SK-N-SH (cell line): ENCODE results near the gene CHST12.

Source experiments
- EP300 ChIP-seq, 2 experiments: IDR thresholded peaks; 2 replicates each; pipeline versions ENCODE4 v1.4.0 to v1.6.1; 2012; ENCODE audit warnings: borderline replicate concordance in 1 of 2, low read depth in 1 of 2, low read length in 1 of 2
- EZH2phosphoT487 ChIP-seq: fragments of 200-600 bp; sonication (generic); IDR thresholded peaks from 2 replicates; pipeline ENCODE4 v1.6.1; 2017; ENCODE audit warnings: low read depth, mixed run types, mild to moderate bottlenecking, antibody characterized with exemption, moderate library complexity, borderline replicate concordance
- GATA2 ChIP-seq: sonication (generic); formaldehyde crosslinking; IDR thresholded peaks from 2 replicates; pipeline ENCODE4 v1.5.0; 2020; ENCODE audit warnings: mild to moderate bottlenecking, missing genetic modification reagents
- POLR2AphosphoS5 ChIP-seq: IDR thresholded peaks from 2 replicates; pipeline ENCODE4 v1.6.1; 2012; ENCODE audit warnings: low read depth, low read length
- RFX5 ChIP-seq: IDR thresholded peaks from 2 replicates; pipeline ENCODE4 v1.6.1; 2012; ENCODE audit warnings: mild to moderate bottlenecking, improper control_type of control experiment, low read length
- SIN3A ChIP-seq: IDR thresholded peaks from 2 replicates; pipeline ENCODE4 v1.6.1; 2012; ENCODE audit warnings: low read depth, mild to moderate bottlenecking, low read length, moderate library complexity, borderline replicate concordance
- TEAD4 ChIP-seq: IDR thresholded peaks from 2 replicates; pipeline ENCODE4 v1.4.0; 2012; ENCODE audit warnings: mild to moderate bottlenecking, borderline replicate concordance; ENCODE audit not compliant: insufficient read depth
- YY1 ChIP-seq: IDR thresholded peaks from 2 replicates; pipeline ENCODE4 v1.4.0; 2012; ENCODE audit warnings: low read depth, mild to moderate bottlenecking
- TF ChIP-seq, protein P1 (sequence below): fragments of 200-600 bp; sonication (generic); IDR thresholded peaks from 2 replicates; pipeline ENCODE4 v1.6.1; 2017; ENCODE audit warnings: antibody characterized with exemption, mild to moderate bottlenecking, moderate library complexity
- TF ChIP-seq, protein P2 (sequence below): IDR thresholded peaks from 2 replicates; pipeline ENCODE4 v1.4.0; 2012; ENCODE audit warnings: low read depth, borderline replicate concordance
- TF ChIP-seq, protein P3 (sequence below): IDR thresholded peaks from 2 replicates; pipeline ENCODE4 v1.4.0; 2012; ENCODE audit warnings: low read depth, borderline replicate concordance
- TF ChIP-seq, protein P4 (sequence below): IDR thresholded peaks from 2 replicates; pipeline ENCODE4 v1.4.0; 2012; ENCODE audit warnings: low read depth
- TF ChIP-seq, protein P5 (sequence below): IDR thresholded peaks from 2 replicates; pipeline ENCODE4 v1.6.1; 2012; ENCODE audit warnings: mild to moderate bottlenecking, low read depth, low read length, moderate library complexity

DNA sequence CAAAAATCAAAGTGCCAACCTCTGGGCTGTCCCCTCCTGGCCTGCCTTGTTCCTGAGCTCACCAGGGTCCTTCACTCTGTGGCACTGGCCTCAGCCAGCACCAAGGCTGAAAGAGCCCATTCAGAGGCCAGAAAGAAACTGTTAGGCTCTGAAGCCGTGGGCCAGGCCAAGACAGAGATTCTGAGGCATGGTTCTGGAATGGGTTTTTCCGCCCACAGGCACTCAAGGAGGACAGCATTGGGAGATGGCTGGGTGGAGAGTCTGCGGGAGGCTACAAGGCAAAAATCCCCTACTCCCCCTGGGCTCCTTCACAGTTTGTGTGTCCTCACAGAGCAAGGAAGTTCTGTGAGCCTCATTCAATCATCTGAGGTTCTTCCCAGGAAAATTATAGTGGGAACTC is 41.1 kb downstream of the CHST12 start:
- TF ChIP-seq GATA2 (CRISPR knock-in tag) (no peak), EP300 (IDR thresholded peaks at IDR 0.05; ENCODE audit: borderline replicate concordance in 1 of 2, low read depth in 1 of 2, low read length in 1 of 2) (no peak), POLR2AphosphoS5 (no peak), RFX5 (no peak), TEAD4 (no peak), SIN3A (no peak), EZH2phosphoT487 (no peak), YY1 (no peak)
- TF ChIP-seq, protein P1, sequence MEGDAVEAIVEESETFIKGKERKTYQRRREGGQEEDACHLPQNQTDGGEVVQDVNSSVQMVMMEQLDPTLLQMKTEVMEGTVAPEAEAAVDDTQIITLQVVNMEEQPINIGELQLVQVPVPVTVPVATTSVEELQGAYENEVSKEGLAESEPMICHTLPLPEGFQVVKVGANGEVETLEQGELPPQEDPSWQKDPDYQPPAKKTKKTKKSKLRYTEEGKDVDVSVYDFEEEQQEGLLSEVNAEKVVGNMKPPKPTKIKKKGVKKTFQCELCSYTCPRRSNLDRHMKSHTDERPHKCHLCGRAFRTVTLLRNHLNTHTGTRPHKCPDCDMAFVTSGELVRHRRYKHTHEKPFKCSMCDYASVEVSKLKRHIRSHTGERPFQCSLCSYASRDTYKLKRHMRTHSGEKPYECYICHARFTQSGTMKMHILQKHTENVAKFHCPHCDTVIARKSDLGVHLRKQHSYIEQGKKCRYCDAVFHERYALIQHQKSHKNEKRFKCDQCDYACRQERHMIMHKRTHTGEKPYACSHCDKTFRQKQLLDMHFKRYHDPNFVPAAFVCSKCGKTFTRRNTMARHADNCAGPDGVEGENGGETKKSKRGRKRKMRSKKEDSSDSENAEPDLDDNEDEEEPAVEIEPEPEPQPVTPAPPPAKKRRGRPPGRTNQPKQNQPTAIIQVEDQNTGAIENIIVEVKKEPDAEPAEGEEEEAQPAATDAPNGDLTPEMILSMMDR: no peak
- TF ChIP-seq, protein P2, sequence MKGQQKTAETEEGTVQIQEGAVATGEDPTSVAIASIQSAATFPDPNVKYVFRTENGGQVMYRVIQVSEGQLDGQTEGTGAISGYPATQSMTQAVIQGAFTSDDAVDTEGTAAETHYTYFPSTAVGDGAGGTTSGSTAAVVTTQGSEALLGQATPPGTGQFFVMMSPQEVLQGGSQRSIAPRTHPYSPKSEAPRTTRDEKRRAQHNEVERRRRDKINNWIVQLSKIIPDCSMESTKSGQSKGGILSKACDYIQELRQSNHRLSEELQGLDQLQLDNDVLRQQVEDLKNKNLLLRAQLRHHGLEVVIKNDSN: no peak
- TF ChIP-seq, protein P3, sequence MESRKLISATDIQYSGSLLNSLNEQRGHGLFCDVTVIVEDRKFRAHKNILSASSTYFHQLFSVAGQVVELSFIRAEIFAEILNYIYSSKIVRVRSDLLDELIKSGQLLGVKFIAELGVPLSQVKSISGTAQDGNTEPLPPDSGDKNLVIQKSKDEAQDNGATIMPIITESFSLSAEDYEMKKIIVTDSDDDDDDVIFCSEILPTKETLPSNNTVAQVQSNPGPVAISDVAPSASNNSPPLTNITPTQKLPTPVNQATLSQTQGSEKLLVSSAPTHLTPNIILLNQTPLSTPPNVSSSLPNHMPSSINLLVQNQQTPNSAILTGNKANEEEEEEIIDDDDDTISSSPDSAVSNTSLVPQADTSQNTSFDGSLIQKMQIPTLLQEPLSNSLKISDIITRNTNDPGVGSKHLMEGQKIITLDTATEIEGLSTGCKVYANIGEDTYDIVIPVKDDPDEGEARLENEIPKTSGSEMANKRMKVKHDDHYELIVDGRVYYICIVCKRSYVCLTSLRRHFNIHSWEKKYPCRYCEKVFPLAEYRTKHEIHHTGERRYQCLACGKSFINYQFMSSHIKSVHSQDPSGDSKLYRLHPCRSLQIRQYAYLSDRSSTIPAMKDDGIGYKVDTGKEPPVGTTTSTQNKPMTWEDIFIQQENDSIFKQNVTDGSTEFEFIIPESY: no peak
- TF ChIP-seq, protein P4, sequence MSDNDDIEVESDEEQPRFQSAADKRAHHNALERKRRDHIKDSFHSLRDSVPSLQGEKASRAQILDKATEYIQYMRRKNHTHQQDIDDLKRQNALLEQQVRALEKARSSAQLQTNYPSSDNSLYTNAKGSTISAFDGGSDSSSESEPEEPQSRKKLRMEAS: no peak
- TF ChIP-seq, protein P5, sequence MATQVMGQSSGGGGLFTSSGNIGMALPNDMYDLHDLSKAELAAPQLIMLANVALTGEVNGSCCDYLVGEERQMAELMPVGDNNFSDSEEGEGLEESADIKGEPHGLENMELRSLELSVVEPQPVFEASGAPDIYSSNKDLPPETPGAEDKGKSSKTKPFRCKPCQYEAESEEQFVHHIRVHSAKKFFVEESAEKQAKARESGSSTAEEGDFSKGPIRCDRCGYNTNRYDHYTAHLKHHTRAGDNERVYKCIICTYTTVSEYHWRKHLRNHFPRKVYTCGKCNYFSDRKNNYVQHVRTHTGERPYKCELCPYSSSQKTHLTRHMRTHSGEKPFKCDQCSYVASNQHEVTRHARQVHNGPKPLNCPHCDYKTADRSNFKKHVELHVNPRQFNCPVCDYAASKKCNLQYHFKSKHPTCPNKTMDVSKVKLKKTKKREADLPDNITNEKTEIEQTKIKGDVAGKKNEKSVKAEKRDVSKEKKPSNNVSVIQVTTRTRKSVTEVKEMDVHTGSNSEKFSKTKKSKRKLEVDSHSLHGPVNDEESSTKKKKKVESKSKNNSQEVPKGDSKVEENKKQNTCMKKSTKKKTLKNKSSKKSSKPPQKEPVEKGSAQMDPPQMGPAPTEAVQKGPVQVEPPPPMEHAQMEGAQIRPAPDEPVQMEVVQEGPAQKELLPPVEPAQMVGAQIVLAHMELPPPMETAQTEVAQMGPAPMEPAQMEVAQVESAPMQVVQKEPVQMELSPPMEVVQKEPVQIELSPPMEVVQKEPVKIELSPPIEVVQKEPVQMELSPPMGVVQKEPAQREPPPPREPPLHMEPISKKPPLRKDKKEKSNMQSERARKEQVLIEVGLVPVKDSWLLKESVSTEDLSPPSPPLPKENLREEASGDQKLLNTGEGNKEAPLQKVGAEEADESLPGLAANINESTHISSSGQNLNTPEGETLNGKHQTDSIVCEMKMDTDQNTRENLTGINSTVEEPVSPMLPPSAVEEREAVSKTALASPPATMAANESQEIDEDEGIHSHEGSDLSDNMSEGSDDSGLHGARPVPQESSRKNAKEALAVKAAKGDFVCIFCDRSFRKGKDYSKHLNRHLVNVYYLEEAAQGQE: no peak
